Stromal cell of bone marrow (primary cell): ENCODE results near the gene PDK1.

ENCODE experiments used
- DNase-seq: peaks from one replicate; pipeline ENCODE4 v3.0.0-alpha.2; 2012; ENCODE audit warnings: low read depth

PDK1 gene

DNA sequence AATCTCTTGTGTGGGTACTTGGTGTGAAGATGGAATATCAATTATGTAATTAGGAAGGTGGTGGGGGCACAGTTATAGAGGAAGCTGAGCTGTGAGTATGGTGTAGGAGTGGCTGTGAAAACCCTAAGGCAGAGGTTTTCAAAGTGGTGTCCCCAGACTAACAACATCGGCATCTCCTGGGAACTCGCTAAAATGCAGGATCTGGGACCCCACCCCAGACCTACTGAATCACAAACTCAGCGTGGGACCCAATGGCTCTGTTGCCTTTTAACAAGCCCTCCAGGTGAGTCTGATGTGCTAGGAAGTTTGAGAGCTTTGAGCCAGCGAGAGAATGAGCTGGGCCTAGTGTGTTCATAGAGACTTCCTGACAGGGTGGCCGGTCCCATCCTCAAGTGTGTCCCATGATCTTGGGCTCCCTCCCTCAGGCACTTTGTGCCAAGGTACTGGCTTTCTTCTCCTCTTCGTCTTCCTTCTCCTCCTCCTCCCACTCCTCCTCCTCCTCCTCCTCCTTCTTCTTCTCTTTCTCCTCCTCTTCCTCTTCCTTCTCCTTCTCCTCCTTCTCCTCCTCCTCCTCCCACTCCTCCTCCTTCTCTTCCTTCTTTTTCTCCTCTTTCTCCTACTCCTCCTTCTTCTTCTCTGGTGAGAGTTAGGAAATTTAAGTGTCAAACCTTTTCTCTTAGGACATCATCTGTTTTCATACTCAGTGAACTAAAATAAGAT lies 86.6 kb downstream of the PDK1 start:
- DNase-seq: no peak

DNA sequence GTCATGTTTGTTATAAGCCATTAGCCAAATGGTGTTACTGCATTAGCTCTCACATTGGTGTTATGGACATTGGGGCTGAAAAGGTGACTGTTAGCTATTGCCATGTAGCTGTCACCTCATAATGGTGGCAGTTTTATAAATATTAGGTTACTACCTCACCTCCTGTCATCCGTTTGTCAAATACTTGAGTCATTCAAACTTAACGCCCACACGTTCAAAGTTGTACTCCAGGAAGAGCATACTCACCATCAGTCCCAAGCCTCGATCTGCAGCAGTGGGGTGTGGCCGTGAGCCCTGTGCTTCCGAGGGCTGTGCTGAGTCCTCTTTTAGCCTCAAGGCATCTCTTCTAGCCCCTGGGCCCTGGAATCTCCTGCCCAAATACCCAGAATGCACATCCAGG lies 87.3 kb downstream of the PDK1 start:
- DNase-seq: no peak

DNA sequence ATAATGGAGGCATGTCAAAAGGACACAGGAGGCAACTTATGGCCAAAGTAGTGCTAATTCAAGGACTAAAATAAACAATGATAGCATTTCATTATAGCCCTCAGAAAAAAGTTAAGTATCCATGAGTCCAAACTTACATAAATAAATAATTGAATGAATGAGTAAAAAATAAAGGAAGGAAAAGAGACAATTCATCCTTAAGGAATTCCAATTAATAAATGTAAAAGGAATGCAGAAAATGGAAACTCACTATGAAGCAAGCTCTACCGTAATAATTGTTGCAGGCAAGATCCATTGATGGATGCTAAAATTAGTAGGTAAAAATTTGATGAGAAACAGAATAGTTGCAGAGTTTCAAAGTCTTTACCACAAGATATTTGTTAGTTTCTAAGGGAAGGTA lies 91.5 kb downstream of the PDK1 start:
- DNase-seq: no peak

DNA sequence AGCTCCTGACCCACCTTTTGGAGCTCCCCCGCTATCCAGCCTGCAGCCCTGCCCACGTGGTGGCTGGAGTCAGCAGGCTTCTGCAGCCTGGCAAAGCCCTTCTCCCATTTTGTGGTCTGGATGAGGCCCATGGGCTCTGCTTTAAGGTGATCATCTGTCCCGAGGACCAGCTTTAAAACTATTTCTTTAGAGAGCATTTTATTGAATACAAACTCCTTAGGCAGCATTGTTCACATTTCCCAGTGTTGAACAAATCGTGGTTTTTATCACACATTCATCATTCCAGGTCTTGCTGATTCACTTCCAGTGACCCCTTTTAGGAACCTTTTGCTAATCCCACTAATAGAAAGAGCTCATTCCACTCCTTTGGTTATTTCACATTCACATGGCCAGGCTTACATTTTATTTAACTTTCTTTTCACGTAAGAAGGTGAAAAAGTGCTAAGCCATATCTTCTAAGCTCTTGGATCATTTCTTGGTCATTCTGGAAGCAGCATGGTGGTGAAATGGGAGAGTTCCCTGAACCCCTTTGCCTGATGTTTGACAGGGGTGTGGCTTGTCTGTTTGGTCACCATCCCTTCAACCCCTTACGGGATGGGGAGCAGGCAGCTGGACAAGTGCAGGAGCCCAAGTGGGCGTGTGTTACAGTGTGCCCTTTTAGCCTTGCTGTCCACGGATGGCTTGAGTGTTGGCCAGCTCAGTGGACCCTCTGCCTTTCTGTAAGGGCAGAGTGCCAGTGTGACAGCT lies 99.4 kb downstream of the PDK1 start:
- peak; percentile 40 for DNase-seq

DNA sequence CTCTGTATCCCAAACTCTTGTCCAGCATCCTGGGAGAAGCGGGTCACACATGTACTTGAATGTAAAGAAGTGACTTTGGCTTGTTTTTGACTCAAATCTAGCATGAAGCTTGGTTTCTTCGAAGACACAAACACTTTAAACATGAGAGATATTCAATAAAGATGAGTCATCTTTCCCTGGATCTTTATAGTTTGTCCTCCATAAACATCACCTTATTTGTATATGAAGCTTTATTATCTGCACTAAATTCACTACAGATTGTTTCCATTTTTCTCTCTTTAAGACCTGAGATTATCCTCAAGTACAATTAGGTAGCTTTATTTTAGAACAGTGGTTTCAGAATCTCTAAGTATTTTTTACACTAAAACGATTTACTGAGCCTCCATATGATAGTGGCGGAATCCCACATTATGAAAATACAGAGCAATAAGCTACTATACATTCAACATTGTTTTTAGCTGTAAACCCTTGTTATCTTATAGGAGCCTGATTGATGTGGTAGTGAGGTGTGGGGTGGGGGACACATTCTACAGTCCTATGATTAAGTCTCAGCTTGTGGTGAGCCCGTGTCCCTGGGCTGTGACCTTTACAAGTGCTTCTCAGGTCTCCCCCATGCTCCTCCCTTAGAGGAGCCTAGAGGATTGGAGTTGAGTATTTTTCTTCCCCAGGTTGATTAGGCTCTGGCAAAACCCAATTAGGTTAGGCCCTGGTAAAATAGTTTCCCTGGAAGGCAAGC lies 100.1 kb downstream of the PDK1 start:
- no peak for DNase-seq
